B cell (primary cell): Measurements from ENCODE around the gene IGSF9B. TPM values are rescaled to one million over a fixed set of nuclear protein-coding genes. Genes with fewer than 3 reads are reported as not detected.

ENCODE experiments used
- ATAC-seq: fragments of 200-7000 bp; cut with Tn5 transposase; one replicate; pipeline ENCODE4 v1.10.0; 2021; ENCODE audit warnings: low read depth, mild to moderate bottlenecking, moderate number of reproducible peaks, moderate library complexity
- CTCF ChIA-PET: fragments of 350-600 bp; sonication (Branson Sonifier 250); formaldehyde crosslinking; loops from one replicate; lab custom pipeline; 2021; ENCODE audit warnings: antibody characterized with exemption, inconsistent platforms; lab: Charles Lee
- POLR2A ChIA-PET: fragments of 350-600 bp; sonication (Branson Sonifier 250); formaldehyde crosslinking; loops from one replicate; lab custom pipeline; 2021; ENCODE audit warnings: antibody characterized with exemption; lab: Charles Lee
- DNase-seq: peaks from one replicate; pipeline ENCODE4 v3.0.0; 2013
- H2AFZ ChIP-seq: 2 replicates; pipeline ENCODE4 v1.6.1; 2012; ENCODE audit warnings: mild to moderate bottlenecking, low read depth, low read length; ENCODE audit not compliant: insufficient read depth, poor library complexity, severe bottlenecking
- H3K27ac ChIP-seq, 2 donors: 1 replicate in 1 of 2; 2 replicates in 1 of 2; pipeline ENCODE4 v1.5.1; 2012 to 2013; ENCODE audit warnings: low read length in 2 of 2, mild to moderate bottlenecking in 2 of 2, moderate library complexity in 1 of 2
- H3K27me3 ChIP-seq, 4 experiments: fragments of 200-600 bp in 1 of 4; sonication (generic) in 1 of 4; replicated peaks in 1 of 4; 1 replicate in 2 of 4; 2 replicates in 2 of 4; pipeline versions ENCODE4 v1.6.1 to v1.7.0; 2013 to 2016; ENCODE audit warnings: low read length in 3 of 4, mild to moderate bottlenecking in 2 of 4, mixed read lengths in 1 of 4, moderate library complexity in 1 of 4; ENCODE audit not compliant: insufficient read depth in 4 of 4, control insufficient read depth in 3 of 4; ENCODE audit errors: control extremely low read depth in 1 of 4
- H3K36me3 ChIP-seq, 2 experiments: replicated peaks in 1 of 2; 1 replicate in 1 of 2; 2 replicates in 1 of 2; pipeline versions ENCODE4 v1.6.1 to v1.7.1; 2013; ENCODE audit warnings: low read length in 1 of 2; ENCODE audit not compliant: insufficient read depth in 2 of 2, control insufficient read depth in 1 of 2; ENCODE audit errors: control extremely low read depth in 1 of 2, extremely low read depth in 1 of 2
- H3K4me1 ChIP-seq, 2 donors: fragments of 200-600 bp in 1 of 2; sonication (generic) in 1 of 2; 1 replicate in 1 of 2; 2 replicates in 1 of 2; pipeline versions ENCODE4 v1.5.1 to v1.6.1; 2013 to 2017; ENCODE audit warnings: low read length in 2 of 2; ENCODE audit not compliant: control insufficient read depth in 2 of 2, insufficient read depth in 2 of 2
- H3K4me2 ChIP-seq: replicated peaks from 2 replicates; pipeline ENCODE3; 2012; ENCODE audit warnings: mild to moderate bottlenecking, low read depth, low read length; ENCODE audit not compliant: poor library complexity, severe bottlenecking
- H3K4me3 ChIP-seq, 5 experiments: fragments of 200-600 bp in 1 of 5; sonication (generic) in 1 of 5; 1 replicate in 3 of 5; 2 replicates in 2 of 5; pipeline versions ENCODE4 v1.5.1 to v1.7.0; 2011 to 2016; ENCODE audit warnings: low read length in 4 of 5, mild to moderate bottlenecking in 4 of 5, low read depth in 2 of 5, control low read depth in 1 of 5, moderate library complexity in 1 of 5; ENCODE audit not compliant: insufficient read depth in 1 of 5; ENCODE audit errors: control extremely low read depth in 1 of 5, extremely low read depth in 1 of 5
- H3K79me2 ChIP-seq: fragments of 200-600 bp; sonication (generic); one replicate; pipeline ENCODE4 v1.6.0; 2016; ENCODE audit warnings: low read length; ENCODE audit not compliant: control insufficient read depth, insufficient read depth
- H3K9ac ChIP-seq: fragments of 200-600 bp; sonication (generic); 2 replicates; pipeline ENCODE4 v1.6.1; 2017; ENCODE audit warnings: mild to moderate bottlenecking, low read length, moderate library complexity
- H3K9me3 ChIP-seq, 3 donors: one replicate each; pipeline versions ENCODE4 v1.6.1 to v1.7.1; 2013; ENCODE audit warnings: low read length in 2 of 3; ENCODE audit not compliant: control insufficient read depth in 2 of 3, insufficient read depth in 1 of 3; ENCODE audit errors: control extremely low read depth in 1 of 3
- H4K20me1 ChIP-seq: 2 replicates; pipeline ENCODE4 v1.6.0; 2012; ENCODE audit warnings: mild to moderate bottlenecking, low read length; ENCODE audit not compliant: insufficient read depth, control insufficient read depth, poor library complexity, severe bottlenecking
- H3K27ac Mint-ChIP-seq: one replicate; pipeline ENCODE4 v1.8.0; 2021; ENCODE audit warnings: mixed read lengths
- H3K27me3 Mint-ChIP-seq: one replicate; pipeline ENCODE4 v1.8.0; 2021; ENCODE audit warnings: mixed read lengths
- H3K4me1 Mint-ChIP-seq: one replicate; pipeline ENCODE4 v1.8.0; 2021; ENCODE audit warnings: mixed read lengths
- H3K4me3 Mint-ChIP-seq: one replicate; pipeline ENCODE4 v1.8.0; 2021; ENCODE audit warnings: mixed read lengths
- H3K9me3 Mint-ChIP-seq: one replicate; pipeline ENCODE4 v1.8.0; 2022; ENCODE audit warnings: mixed read lengths; ENCODE audit not compliant: insufficient read depth
- EZH2 ChIP-seq: IDR thresholded peaks from 2 replicates; pipeline ENCODE4 v1.6.1; 2012; ENCODE audit warnings: borderline replicate concordance, low read depth, mild to moderate bottlenecking, moderate library complexity, low read length; ENCODE audit not compliant: insufficient read depth, poor library complexity, severe bottlenecking
- WGBS: methylation state at CpG from one replicate; pipeline ENCODE4 v1.1.5; 2013; ENCODE audit warnings: missing lambda C conversion rate; ENCODE audit not compliant: insufficient coverage; 5-methylcytosine and 5-hydroxymethylcytosine counted together
- intact Hi-C: fragments of 100-400 bp; cut with micrococcal nuclease; formaldehyde crosslinking; loops from one replicate; pipeline ENCODE4 v1.10.0; 2022
- polyA plus RNA-seq: library from polyadenylated mRNA; depleted of rRNA; stranded (reverse); fragments of >200 nt; gene quantifications from 2 replicates; pipeline ENCODE4 v1.2.3, GENCODE V29; 2012
- total RNA-seq, 2 donors: library from RNA; stranded (reverse); fragments of 120-200 nt in 1 of 2; gene quantifications; 1 replicate in 1 of 2; 2 replicates in 1 of 2; pipeline versions ENCODE4 v1.2.3 to v1.2.4, GENCODE V29; 2013 to 2022
- TF ChIP-seq, protein P1 (sequence below): fragments of 200-600 bp; IDR thresholded peaks from one replicate; pipeline ENCODE4 v1.8.0; 2022; ENCODE audit warnings: antibody characterized with exemption, mild to moderate bottlenecking

Gene IGSF9B
- total and polyA plus RNA-seq, 2 donors (not counting 1 experiment from before 2014, with no cell fraction given): 0.15 to 0.37 TPM

DNA sequence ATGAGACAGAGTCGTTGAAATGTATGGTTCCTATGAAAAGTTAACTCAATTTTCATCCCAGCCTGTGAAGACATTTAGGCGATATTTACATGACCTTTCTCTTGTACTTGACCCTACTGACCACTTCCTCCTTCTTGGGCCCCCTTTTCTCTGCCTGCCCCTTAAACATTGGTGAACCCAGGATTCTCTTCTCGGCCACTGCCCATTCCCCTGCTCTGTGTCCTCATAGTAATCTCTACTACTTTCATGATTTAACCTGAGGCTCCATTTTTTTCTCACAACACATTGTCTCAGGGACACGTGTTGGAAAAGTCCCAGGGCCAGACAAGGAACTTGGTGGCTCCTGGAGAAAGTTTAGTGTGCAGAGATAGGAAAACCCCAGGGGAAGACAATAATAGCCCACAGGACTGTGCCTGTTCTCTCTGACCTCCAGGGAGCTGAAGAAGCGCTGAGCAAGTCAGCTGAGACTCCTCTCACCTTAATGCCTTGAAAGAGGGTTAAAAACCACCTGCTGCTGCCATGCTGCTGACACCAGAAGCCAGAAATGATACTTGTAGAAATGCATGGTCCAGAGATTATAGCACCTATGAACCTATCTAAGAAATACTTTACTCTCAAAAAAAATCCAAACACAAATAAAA is 69.0 kb downstream of the IGSF9B start:
- Histone ChIP-seq H3K36me3 (no peaks in the 10 kb centered on the region), H3K27ac (no peak overlapping the region), H3K27me3 (peaks cover 0 to 3% (median 0%) of the 10 kb centered on the region in 4 experiments), H3K4me1 (no peaks in the 10 kb centered on the region), H3K4me2 (no peak overlapping the region), H2AFZ (no peak overlapping the region), H3K4me3 (no peak overlapping the region), H3K79me2 (no peaks in the 10 kb centered on the region), H3K9ac (no peak overlapping the region), H4K20me1 (no peaks in the 10 kb centered on the region), H3K9me3 (peaks cover 0 to 4% (median 0%) of the 10 kb centered on the region in 3 donors)
- TF ChIP-seq, protein P1, sequence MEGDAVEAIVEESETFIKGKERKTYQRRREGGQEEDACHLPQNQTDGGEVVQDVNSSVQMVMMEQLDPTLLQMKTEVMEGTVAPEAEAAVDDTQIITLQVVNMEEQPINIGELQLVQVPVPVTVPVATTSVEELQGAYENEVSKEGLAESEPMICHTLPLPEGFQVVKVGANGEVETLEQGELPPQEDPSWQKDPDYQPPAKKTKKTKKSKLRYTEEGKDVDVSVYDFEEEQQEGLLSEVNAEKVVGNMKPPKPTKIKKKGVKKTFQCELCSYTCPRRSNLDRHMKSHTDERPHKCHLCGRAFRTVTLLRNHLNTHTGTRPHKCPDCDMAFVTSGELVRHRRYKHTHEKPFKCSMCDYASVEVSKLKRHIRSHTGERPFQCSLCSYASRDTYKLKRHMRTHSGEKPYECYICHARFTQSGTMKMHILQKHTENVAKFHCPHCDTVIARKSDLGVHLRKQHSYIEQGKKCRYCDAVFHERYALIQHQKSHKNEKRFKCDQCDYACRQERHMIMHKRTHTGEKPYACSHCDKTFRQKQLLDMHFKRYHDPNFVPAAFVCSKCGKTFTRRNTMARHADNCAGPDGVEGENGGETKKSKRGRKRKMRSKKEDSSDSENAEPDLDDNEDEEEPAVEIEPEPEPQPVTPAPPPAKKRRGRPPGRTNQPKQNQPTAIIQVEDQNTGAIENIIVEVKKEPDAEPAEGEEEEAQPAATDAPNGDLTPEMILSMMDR: no peak
- no peak for TF ChIP-seq EZH2
- no peak overlapping the region for H3K4me3 Mint-ChIP-seq
- ATAC-seq (no peak), DNase-seq (no peak)
- 100% methylated on average over 1 of the region's 5 CpGs for WGBS
- H3K4me1 Mint-ChIP-seq: no peaks in the 10 kb centered on the region
- intact Hi-C loops: no loop called here
- no peaks in the 10 kb centered on the region for H3K9me3 Mint-ChIP-seq
- H3K27ac Mint-ChIP-seq: no peak overlapping the region
- ChIA-PET POLR2A (no interaction called here), CTCF (no interaction called here)
- peaks cover 22% of the 10 kb centered on the region for H3K27me3 Mint-ChIP-seq

DNA sequence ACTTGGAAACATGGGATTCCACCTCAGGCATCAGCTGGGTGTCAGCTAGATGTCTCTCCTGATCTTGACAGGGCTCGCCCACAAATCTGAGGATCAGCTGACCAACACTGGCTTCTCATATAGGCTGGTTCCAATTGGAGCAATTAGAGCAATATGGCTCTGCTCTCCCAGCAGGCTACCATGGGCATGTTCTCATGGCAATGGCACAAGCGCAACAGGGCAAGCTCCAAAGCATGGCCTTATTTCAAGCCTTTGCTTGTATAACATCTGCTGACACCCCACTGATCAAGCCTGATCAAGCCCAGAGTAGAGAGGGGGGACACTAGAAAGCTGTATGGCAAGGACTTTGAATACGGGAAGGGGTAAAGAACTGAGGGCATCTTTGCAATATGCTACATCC is 70.7 kb downstream of the IGSF9B start:
- 85% methylated on average over 2 of the region's 3 CpGs for WGBS
- Histone ChIP-seq H3K36me3 (no peaks in the 10 kb centered on the region), H3K27me3 (peaks cover 0 to 3% (median 0%) of the 10 kb centered on the region in 4 experiments), H3K9ac (no peak overlapping the region), H3K79me2 (no peaks in the 10 kb centered on the region), H4K20me1 (no peaks in the 10 kb centered on the region), H2AFZ (no peak overlapping the region), H3K27ac (no peak overlapping the region), H3K4me3 (no peak overlapping the region), H3K4me2 (no peak overlapping the region), H3K9me3 (peaks cover 0 to 3% (median 0%) of the 10 kb centered on the region in 3 donors), H3K4me1 (no peaks in the 10 kb centered on the region)
- Mint-ChIP-seq H3K27me3 (peaks cover 16% of the 10 kb centered on the region), H3K4me3 (no peak overlapping the region), H3K9me3 (peaks cover 3% of the 10 kb centered on the region), H3K27ac (no peak overlapping the region), H3K4me1 (no peaks in the 10 kb centered on the region)
- POLR2A ChIA-PET: no interaction called here
- CTCF ChIA-PET: no interaction called here
- DNase-seq (no peak), ATAC-seq (no peak)
- intact Hi-C loops: no loop called here
- no peak for TF ChIP-seq EZH2
- TF ChIP-seq, protein P1: no peak
